LNCAP (cell line): ENCODE results near the gene ARL8B.

Experiments
- CTCF ChIP-seq: fragments of 450-650 bp; IDR thresholded peaks from 2 replicates; pipeline ENCODE4 v1.5.1; 2017; ENCODE audit warnings: mild to moderate bottlenecking

Gene ARL8B

DNA sequence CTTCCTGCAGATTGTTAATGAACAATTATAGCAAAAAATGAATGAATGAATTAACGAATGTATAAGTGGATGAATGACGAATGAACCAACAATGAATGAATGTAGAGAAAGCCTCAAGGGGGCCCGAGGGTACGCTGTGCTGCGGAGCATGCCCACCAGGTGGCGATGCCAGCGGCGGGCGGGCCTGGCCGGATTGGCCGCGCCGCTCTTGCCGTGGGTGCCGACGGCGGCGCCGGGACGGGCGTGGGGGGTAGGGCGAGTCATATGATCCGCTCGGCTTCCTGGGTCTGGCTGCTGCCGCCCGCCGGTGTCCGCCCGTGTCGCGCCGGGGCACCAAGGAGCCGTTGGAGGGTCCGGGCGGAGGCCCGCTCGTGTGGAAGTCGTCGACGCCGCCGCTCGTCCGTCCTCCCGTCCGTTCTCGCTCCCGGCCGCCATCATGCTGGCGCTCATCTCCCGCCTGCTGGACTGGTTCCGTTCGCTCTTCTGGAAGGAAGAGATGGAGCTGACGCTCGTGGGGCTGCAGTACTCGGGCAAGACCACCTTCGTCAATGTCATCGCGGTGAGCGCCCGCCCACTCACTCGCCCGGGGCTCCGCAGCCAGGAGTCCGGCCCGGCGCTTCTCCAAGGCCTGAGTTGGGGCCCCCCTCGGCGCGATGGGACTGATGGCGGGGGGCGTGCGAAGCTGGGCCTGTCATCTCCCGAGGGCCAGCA, at the start of gene ARL8B:
ARL8B (plus strand) TSS at position 263 of the 711 bp plus-strand sequence; CDS start at position 437, 174 bp downstream.
- TF ChIP-seq CTCF: peak; percentile 99

GRCh38 chr3:5073374-5074085, 48.6 kb upstream of the ARL8B start:
- TF ChIP-seq CTCF: no peak

- no peak for TF ChIP-seq CTCF
These were observed 43.9 kb upstream of the ARL8B start for GRCh38 chr3:5078151-5078550.

DNA sequence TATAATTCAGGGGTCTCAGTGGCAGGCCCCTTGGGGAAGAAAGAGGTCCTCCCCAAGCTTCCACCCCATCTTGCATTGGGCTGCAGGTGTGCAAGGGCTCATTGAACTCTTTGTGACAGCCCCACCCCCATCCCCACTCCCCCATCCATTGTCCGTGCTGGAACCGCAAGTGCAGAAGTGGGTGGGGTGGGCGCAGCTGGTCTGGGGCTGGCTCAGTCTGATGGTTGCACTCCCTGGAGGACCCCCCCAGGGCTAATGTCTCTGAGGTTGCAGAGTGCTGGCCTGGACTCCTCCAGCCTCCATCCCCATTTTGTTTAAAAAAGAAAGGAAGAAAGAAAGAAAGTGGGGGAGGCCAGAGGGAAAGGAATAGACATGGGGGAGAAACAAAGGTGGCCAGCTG, 42.3 kb upstream of the ARL8B start:
- TF ChIP-seq CTCF: no peak

- TF ChIP-seq CTCF: no peak
These were observed 41.1 kb upstream of the ARL8B start for GRCh38 chr3:5080779-5081550.

GRCh38 chr3:5082789-5083115, 39.3 kb upstream of the ARL8B start:
- TF ChIP-seq CTCF: no peak

GRCh38 chr3:5084224-5084623, 37.9 kb upstream of the ARL8B start:
- no peak for TF ChIP-seq CTCF
